GM23338 (cell line): ENCODE results near the gene TXLNG.

Experiments
- CREB1 ChIP-seq: fragments of 250-450 bp; sonication (Bioruptor Pico); IDR thresholded peaks from 2 replicates; pipeline ENCODE4 v1.5.0; 2020; ENCODE audit warnings: low read depth, mild to moderate bottlenecking, moderate library complexity
- CTCF ChIP-seq, 2 experiments: fragments of 200-600 bp in 1 of 2; sonication (generic) in 1 of 2; conservative IDR thresholded peaks; 2 replicates each; pipeline versions ENCODE4 v1.5.1 to v1.6.1; 2016 to 2017; ENCODE audit warnings: antibody characterized with exemption in 2 of 2, low read depth in 2 of 2, mild to moderate bottlenecking in 2 of 2, moderate library complexity in 1 of 2
- EZH2 ChIP-seq: fragments of 200-600 bp; sonication (generic); IDR thresholded peaks from one replicate; pipeline ENCODE4 v1.8.0; 2017; ENCODE audit warnings: antibody characterized with exemption, mild to moderate bottlenecking, low read depth; ENCODE audit not compliant: unreplicated experiment
- EZH2phosphoT487 ChIP-seq: fragments of 200-600 bp; sonication (generic); IDR thresholded peaks from one replicate; pipeline ENCODE4 v1.8.1; 2018; ENCODE audit warnings: antibody characterized with exemption; ENCODE audit not compliant: unreplicated experiment
- POLR2AphosphoS5 ChIP-seq: IDR thresholded peaks from 2 replicates; pipeline ENCODE4 v1.6.1; 2016; ENCODE audit warnings: antibody characterized with exemption, low read depth

- TF ChIP-seq POLR2AphosphoS5 (no peak), CTCF (conservative IDR thresholded peaks at IDR 0.05; ENCODE audit: low read depth in 2 of 2) (no peak), EZH2 (no peak), CREB1 (CRISPR knock-in tag) (no peak), EZH2phosphoT487 (no peak)
Observed at GRCh38 chrX:16797841-16798240, 11.6 kb downstream of the TXLNG start.
